Activated B cell treated with CpG ODN at 0.5 μM for 24 hours (primary cell): ENCODE data around the gene GRIN2B. TPM values are rescaled to one million over a fixed set of nuclear protein-coding genes. Genes with fewer than 3 reads are reported as not detected.

Source experiments
- ATAC-seq: fragments of 200-7000 bp; cut with Tn5 transposase; one replicate; pipeline ENCODE4 v1.10.0; 2021; ENCODE audit warnings: low read depth, mild to moderate bottlenecking, moderate library complexity
- CTCF ChIA-PET: fragments of 350-600 bp; sonication (Branson Sonifier 250); formaldehyde crosslinking; loops from one replicate; lab custom pipeline; 2021; ENCODE audit warnings: antibody characterized with exemption; lab: Charles Lee
- POLR2A ChIA-PET: fragments of 350-600 bp; sonication (Branson Sonifier 250); formaldehyde crosslinking; loops from one replicate; lab custom pipeline; 2021; ENCODE audit warnings: antibody characterized with exemption; lab: Charles Lee
- DNase-seq: peaks from one replicate; pipeline ENCODE4 v3.0.0; 2022
- H3K27ac Mint-ChIP-seq: one replicate; pipeline ENCODE4 v1.8.0; 2020; ENCODE audit warnings: mixed read lengths
- H3K27me3 Mint-ChIP-seq: one replicate; pipeline ENCODE4 v1.8.0; 2021; ENCODE audit warnings: mixed read lengths
- H3K36me3 Mint-ChIP-seq: one replicate; pipeline ENCODE4 v1.8.0; 2021; ENCODE audit warnings: low read depth, mixed read lengths
- H3K4me1 Mint-ChIP-seq: one replicate; pipeline ENCODE4 v1.8.0; 2021; ENCODE audit warnings: mixed read lengths
- H3K4me3 Mint-ChIP-seq: one replicate; pipeline ENCODE4 v1.8.0; 2020; ENCODE audit warnings: mild to moderate bottlenecking, mixed read lengths
- H3K9me3 Mint-ChIP-seq: one replicate; pipeline ENCODE4 v1.8.0; 2020; ENCODE audit warnings: mixed read lengths
- CTCF ChIP-seq: fragments of 200-600 bp; IDR thresholded peaks from one replicate; pipeline ENCODE4 v1.8.0; 2022; ENCODE audit warnings: antibody characterized with exemption, mild to moderate bottlenecking
- intact Hi-C: fragments of 100-400 bp; cut with micrococcal nuclease; formaldehyde crosslinking; loops from one replicate; pipeline ENCODE4 v1.15.1; 2024
- total RNA-seq: library from RNA; stranded (reverse); gene quantifications from 2 replicates; pipeline ENCODE4 v1.2.3, GENCODE V29; 2022

GRIN2B gene
- total RNA-seq, 1 donor from 2014 or later, result under 0.01 TPM

GRCh38 chr12:13980538-13981295, 685 bp downstream of the GRIN2B start:
- POLR2A ChIA-PET, result no interaction called here
- Mint-ChIP-seq H3K9me3 (no peaks in the 10 kb centered on the region), H3K27me3 (peaks cover 67% of the 10 kb centered on the region), H3K4me3 (peak overlapping the region; percentile 68), H3K36me3 (no peaks in the 10 kb centered on the region), H3K27ac (no peak overlapping the region), H3K4me1 (peaks cover 19% of the 10 kb centered on the region)
- no peak for DNase-seq
- no peak for ATAC-seq
- no peak for TF ChIP-seq CTCF
- CTCF ChIA-PET, result no interaction called here
- intact Hi-C loops, result loop anchor here (5.0 kb wide), 2 partner anchors 118 to 187 kb away; no protein-coding TSS in a partner anchor

GRCh38 chr12:13979772-13980378, 1.5 kb downstream of the GRIN2B start:
- peaks cover 19% of the 10 kb centered on the region for H3K4me1 Mint-ChIP-seq
- H3K27ac Mint-ChIP-seq, result no peak overlapping the region
- H3K9me3 Mint-ChIP-seq, result no peaks in the 10 kb centered on the region
- POLR2A ChIA-PET, result no interaction called here
- peaks cover 71% of the 10 kb centered on the region for H3K27me3 Mint-ChIP-seq
- DNase-seq, result no peak
- no peak for ATAC-seq
- no peak overlapping the region for H3K4me3 Mint-ChIP-seq
- intact Hi-C loops, result loop anchor here (5.0 kb wide), 2 partner anchors 118 to 187 kb away; no protein-coding TSS in a partner anchor
- no peaks in the 10 kb centered on the region for H3K36me3 Mint-ChIP-seq
- TF ChIP-seq CTCF, result no peak
- CTCF ChIA-PET, result no interaction called here

- H3K9me3 Mint-ChIP-seq, result no peaks in the 10 kb centered on the region
- TF ChIP-seq CTCF, result no peak
- H3K27ac Mint-ChIP-seq, result no peak overlapping the region
- DNase-seq (no peak), ATAC-seq (no peak)
- H3K4me3 Mint-ChIP-seq, result no peak overlapping the region
- no peaks in the 10 kb centered on the region for H3K36me3 Mint-ChIP-seq
- ChIA-PET CTCF (no interaction called here), POLR2A (no interaction called here)
- peaks cover 19% of the 10 kb centered on the region for H3K4me1 Mint-ChIP-seq
- intact Hi-C loops, result no loop called here
- H3K27me3 Mint-ChIP-seq, result peaks cover 70% of the 10 kb centered on the region
Observed at GRCh38 chr12:13978876-13979275, 2.5 kb downstream of the GRIN2B start.

- CTCF ChIA-PET, result no interaction called here
- TF ChIP-seq CTCF, result no peak
- H3K9me3 Mint-ChIP-seq, result no peaks in the 10 kb centered on the region
- DNase-seq (no peak), ATAC-seq (no peak)
- POLR2A ChIA-PET, result no interaction called here
- no peak overlapping the region for H3K4me3 Mint-ChIP-seq
- H3K4me1 Mint-ChIP-seq, result peaks cover 19% of the 10 kb centered on the region
- intact Hi-C loops, result no loop called here
- H3K36me3 Mint-ChIP-seq, result no peaks in the 10 kb centered on the region
- peaks cover 63% of the 10 kb centered on the region for H3K27me3 Mint-ChIP-seq
- no peak overlapping the region for H3K27ac Mint-ChIP-seq
Observed at GRCh38 chr12:13976880-13977279, 4.5 kb downstream of the GRIN2B start.

GRCh38 chr12:13976028-13976584, 5.3 kb downstream of the GRIN2B start:
- no peak for ATAC-seq
- H3K4me3 Mint-ChIP-seq, result no peak overlapping the region
- peaks cover 63% of the 10 kb centered on the region for H3K27me3 Mint-ChIP-seq
- intact Hi-C loops, result no loop called here
- no peak for DNase-seq
- ChIA-PET POLR2A (no interaction called here), CTCF (no interaction called here)
- H3K36me3 Mint-ChIP-seq, result no peaks in the 10 kb centered on the region
- H3K27ac Mint-ChIP-seq, result no peak overlapping the region
- H3K4me1 Mint-ChIP-seq, result peaks cover 12% of the 10 kb centered on the region
- no peaks in the 10 kb centered on the region for H3K9me3 Mint-ChIP-seq
- TF ChIP-seq CTCF, result no peak
